Measurements from ENCODE around the gene SF3A1.
"Not testable (repeated sequence)": the region's sequence is repeated elsewhere in the genome, so short reads cannot be mapped to it uniquely, and the experiment has no call there.

The SF3A1 gene

DNA sequence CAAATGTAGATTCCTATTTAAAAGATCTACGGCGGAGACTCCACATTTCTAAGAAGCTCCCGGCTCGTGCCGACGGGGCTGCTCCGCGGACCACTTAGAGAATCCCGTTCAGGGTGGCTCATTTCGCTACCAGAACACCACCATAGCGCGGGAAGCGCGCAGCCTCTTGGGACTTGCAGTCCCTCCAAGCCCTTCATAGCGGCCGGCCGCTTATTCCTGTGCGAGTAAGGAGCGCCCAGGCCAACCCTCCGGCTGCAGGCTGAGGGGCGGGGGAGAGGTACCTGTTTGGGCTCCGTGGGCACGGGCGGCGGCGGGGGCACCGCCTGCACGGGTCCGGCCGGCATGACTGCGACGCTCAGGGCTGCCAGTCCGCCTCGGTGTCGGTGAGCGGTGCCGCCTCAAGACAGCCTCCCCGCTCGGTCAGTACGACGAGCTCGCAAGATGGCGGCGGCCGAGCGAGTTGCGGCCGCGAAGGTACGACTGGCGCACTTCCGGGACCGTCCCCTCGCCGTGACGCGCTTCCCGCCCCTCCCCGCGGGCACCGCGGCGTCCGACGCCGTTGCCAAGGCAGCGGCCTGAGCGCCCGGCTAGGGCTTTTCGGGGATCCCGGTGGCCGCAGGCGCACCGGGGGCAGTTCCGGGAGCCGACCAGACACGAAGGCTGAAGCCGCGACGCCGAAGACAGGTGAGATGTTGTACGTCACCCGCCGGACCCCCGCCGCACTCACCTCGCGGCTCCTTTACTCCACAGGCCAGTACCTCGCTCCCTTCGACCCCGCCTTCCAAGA is at the start of gene SF3A1, which contains the start of gene CCDC157:
Gene SF3A1, minus strand, starts transcription at position 446 of the 787 bp plus-strand sequence. Its CDS starts 102 bp downstream, at position 344.
Gene CCDC157, plus strand, starts transcription at position 559 of the 787 bp plus-strand sequence. CDS start 8,994 bp downstream, outside the sequence.
- no peak for FAIRE-seq

- no peak for FAIRE-seq
Measured at GRCh38 chr22:30406400-30406799, 49.7 kb upstream of the SF3A1 start.

DNA sequence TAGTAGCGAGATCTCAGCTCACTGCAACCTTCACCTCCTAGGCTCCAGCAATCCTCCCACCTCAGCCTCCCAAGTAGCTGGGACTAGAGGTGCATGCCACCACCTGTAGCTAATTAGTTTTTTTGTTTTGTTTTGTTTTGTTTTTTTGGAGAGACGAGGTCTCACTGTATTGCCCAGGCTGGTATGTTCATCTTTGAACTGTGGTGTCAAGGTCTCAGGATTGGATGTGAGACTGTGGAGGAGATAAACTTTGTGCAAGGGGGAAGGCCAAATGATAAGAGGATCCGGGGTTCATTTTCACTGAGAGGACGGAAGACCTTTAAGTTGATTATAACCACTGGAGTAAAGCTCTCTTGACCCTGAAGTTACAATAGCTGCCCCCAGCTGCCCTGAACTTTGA is 49.0 kb upstream of the SF3A1 start:
- FAIRE-seq = no peak

- no peak for FAIRE-seq
Measured at GRCh38 chr22:30404307-30404706, 47.6 kb upstream of the SF3A1 start.

DNA sequence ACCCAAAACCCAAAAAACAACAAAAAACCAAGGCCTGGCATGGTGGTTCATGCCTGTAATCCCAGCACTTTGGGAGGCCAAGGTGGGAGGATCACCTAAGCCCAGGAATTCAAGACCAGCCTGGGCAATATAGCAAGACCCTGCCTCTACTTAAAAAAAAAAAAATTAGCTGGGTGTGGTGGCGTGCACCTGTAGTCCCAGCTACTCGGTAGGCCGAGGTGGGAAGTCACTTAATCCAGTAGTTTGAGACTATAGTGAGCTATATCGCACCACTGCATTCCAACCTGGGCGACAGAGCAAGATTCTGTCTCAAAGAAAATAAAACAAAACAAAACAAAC is 46.0 kb upstream of the SF3A1 start:
- not testable (repeated sequence) for FAIRE-seq

DNA sequence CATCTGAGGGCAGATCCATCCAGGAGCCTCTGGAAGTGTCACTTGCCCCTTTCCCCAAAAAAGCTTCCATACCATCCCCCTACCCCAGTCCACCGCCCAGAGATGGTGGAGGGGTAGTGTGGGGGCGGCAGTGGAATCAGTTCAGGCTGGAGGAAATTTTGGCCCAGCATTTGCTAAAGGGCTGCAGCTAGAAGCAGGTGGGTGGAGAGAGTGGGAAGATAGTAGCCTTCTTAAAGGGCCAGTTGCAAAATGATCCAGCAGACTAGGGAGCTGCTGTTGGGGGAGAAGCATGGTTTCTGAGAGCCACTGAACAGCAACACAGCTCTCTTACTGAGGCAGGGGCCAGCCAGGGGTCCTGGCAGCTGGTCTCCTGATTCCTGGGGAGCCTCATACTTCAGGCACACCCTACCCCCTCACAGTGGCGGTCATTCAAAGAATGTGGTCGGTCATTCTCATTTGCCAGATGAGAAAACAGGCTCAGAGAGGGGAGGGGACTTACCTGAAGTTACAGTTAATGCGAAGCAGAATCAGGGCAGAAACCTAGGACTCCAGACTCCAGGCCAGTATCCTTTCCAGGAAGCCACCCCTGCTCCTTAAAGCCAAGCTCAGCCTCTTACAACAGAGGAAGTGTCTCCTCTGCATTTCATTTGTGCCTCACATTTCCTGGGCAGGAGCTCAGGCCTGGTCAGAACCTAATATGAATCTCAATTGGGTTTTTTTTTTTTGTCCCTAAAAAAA is 45.5 kb upstream of the SF3A1 start:
- FAIRE-seq = no peak

- not testable (repeated sequence) for FAIRE-seq
Measured at GRCh38 chr22:30401024-30401423, 44.3 kb upstream of the SF3A1 start.

DNA sequence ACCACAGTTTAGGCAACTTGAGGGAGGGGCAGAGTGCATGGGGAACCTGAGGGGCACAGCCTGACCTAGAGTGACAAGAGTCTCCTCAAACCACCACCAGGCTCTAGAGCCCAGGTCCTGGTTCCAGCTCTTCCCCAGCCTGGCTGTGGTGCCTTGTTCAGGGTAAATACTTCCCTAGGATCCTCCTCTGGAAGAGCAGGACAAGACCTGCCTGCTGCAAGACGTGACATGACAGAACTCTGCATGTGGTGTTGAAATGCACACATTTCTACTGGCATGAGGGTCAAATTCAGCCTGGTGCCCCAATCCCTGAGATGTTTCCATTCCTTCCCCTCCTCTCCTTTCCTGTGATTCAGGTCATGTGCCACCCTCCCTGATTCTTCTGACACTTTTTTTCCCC is 43.5 kb upstream of the SF3A1 start:
- no peak for FAIRE-seq

GRCh38 chr22:30399718-30400117 is 43.0 kb upstream of the SF3A1 start:
- no peak for FAIRE-seq

DNA sequence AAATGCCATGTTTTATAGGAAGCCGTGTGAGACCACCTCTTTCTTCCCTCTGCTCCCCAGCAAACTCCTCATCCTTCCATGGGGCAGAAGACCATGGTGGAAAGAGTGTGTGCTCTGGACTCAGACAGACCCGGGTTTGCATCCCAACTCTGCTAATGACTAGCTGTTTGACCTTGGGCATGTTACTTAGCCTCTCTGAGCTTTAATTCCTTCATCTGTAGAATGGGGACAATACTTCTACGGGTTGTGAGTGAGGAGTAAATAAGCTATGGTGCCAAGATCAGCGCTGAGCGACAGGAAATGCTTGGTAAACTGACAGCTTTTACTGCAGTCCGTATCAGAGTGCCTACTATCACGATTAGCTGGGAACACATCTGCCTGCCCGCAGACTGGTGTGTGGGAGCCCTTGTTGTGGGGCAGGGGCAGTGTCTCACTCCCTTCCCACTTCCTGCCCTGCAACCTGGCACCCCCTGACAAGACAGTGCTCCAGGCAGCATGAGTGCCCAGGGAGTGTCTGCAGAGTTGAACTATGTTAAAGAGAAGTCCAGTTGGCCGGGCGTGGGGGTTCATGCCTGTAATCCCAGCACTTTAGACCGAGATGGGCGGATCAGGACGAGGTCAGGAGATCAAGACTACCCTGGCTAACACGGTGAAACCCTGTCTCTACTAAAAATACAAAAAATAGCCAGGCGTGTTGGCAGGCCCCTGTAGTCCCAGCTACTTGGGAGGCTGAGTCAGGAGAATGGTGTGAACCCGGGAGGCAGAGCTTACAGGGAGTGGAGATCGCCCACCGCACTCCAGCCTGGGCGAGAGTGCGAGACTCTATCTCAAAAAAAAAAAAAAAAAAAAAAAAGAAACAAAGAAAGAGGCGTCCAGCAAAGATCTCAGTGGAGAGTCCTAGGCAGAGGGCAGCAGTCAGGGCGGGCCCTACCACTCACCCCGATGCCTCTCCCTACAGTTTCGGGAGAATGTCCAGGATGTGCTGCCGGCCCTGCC is 42.3 kb upstream of the SF3A1 start:
- no peak for FAIRE-seq

- no peak for FAIRE-seq
Measured at GRCh38 chr22:30397656-30398635, 41.3 kb upstream of the SF3A1 start.

DNA sequence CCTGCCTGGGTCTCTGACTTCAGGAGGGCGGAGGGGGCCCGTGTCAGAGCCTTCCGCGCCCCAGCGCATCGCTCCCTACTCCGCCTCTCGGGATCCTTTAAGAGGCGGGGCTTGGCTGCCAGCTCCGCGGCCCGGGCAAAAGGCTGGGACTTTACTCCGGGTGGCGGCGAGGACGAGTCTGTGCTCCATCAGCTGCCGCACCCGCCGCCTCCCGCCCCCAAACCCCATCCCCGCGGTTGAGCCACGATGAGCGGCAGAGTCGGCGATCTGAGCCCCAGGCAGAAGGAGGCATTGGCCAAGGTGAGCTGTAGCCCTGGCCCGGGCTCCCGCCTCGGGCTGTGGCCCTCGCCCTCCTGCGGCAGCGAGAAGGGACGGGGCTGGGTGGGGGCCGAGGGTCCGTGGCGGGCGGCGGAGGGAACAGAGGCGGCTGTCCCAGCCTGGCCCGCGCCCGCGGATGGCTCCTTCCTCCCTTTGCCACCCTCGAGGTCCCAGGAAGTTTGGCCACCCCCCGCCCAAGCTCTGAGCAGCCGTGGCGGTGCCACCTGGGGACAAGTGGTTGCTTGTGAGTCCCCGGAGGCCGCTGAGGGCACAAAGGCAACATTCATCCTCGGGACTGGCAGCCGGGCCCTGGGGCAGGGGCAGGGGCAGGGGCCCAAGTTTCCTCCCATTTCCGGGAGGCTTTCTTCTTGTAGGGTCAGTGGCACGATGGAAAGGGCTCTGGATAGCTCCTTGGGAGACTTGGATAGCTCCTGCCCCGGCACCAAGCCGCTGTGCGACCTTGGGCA is 40.4 kb upstream of the SF3A1 start, which contains the start of gene SEC14L2:
Gene SEC14L2, plus strand, starts transcription at position 148 of the 785 bp plus-strand sequence. Its CDS starts 99 bp downstream, at position 247.
- FAIRE-seq = no peak

GRCh38 chr22:30393885-30394284 is 37.2 kb upstream of the SF3A1 start:
- no peak for FAIRE-seq

DNA sequence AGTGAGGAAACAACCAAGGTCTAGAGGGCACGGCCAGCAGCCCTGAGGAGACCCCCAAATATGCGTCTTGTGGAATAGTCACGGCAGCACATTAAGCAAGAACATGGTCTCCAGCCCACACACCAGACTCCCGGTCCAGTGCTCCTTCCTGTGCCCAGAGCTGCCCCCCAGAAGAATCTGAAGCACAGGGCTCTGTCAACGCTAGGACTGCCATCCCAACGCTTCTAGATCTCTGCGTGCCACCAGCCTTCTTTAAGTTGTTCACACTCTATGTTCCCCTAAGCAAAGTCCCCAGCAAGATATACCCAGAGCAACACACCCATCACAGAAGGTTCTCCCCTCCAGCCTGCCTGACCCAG is 36.6 kb upstream of the SF3A1 start:
- FAIRE-seq = no peak

- FAIRE-seq = no peak
Measured at GRCh38 chr22:30392661-30393321, 36.1 kb upstream of the SF3A1 start.

DNA sequence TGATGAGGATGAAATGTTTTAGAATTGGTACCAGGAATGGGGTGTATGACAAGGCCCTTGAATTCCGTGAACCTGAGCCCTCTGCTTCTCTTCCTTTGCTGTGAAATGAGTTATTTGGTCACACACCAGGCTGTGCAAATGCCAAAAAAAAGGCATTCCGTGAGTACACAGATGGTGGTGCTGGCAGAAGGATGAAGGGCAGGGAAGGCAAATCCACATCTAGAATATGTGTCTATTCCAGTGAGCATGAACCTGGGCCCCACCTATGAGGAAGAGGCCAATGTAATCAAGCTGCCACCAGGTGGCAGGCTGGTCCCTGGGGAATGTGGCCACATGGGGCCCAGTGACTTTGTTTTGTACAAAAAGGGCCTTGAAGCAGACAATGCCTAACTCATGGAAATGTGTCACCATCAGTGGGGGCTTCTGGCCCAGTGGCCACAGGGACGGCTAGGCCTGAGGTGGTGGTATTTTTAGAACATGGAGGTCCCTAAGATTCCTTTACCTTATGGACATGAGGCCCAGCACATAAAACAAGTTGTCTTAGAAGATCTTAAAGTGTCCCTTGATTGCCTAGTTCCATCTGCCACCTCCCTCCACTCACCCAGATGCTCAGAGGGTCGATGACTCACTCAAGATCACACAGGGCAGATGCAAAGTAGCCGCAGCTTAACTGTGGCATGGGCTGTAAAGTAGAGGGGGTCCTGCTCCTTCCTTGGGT is 34.4 kb upstream of the SF3A1 start:
- no peak for FAIRE-seq

DNA sequence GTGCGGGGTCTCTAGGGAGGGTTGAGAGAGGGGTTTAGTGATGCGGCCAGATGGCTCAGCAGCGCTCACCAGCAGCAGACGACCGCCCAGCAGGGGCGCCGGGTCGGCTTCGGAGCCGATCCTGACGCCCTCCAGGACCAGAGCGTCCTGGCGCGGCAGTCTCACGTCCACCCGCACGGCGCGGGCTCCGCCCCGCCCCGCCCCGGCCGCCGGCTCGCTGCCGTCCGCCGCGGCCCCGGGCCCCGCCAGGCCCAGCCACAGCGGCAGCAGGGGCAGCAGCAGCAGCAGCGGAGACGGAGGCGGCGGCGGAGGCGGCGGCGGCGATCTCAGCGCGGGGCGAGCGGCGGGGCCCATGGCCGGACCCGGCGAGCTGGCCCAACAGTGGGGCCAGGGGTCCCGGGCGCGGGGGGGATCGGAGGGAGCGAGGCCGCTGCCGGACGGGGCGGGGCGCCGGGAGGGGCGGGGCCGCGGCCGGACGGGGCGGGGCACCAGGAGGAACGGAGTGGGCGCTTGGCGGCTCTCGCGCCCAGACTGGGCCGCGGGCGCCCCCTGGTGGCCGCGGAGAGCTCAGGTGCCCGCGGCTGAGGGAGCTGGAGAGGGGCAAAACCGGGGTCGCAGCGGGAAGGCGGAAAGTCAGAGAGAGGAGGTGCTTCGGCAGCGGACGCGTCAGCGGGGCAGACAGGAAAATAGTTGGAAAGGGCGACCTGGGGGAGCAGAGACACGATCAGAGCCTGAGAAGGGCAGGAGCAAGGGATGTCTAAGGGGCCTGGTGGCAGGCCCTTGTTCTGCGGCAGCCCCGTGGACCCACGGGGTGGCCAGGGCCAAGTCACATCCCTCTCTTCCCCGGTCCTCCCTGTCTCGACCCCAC is 30.5 kb upstream of the SF3A1 start, which contains the start of gene RNF215:
Gene RNF215, minus strand, starts transcription at position 452 of the 868 bp plus-strand sequence. Its CDS starts 98 bp downstream, at position 354.
- no peak for FAIRE-seq

DNA sequence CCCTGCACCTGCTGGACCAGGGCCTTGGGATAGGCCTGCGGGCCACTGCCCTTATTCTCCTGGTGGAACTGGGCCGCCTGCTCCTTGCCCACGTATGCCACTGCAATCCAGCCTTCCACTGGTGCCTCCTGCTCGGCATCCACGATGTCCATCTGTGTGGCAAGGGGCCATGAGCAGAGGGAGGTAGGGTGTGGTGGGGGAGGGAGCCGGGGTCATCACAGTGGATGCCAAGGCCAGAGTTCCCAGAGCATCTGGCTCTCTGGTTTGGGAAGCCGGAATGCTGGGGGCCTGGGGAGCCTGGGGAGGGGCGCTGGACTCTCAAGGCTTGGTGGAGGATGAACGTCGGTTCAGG is 29.9 kb upstream of the SF3A1 start:
- FAIRE-seq = no peak

Data from endometrium (tissue), 2 donors.